Hepatocyte (in vitro differentiated cells): ENCODE measurements around the gene URM1.

Experiments used
- CTCF ChIP-seq: fragments of 200-600 bp; sonication (generic); IDR thresholded peaks from 2 replicates; pipeline ENCODE4 v1.5.1; 2016; ENCODE audit warnings: antibody characterized with exemption, mild to moderate bottlenecking; ENCODE audit not compliant: poor library complexity
- EZH2 ChIP-seq: fragments of 200-600 bp; sonication (generic); IDR thresholded peaks from 2 replicates; pipeline ENCODE4 v1.6.1; 2016; ENCODE audit warnings: antibody characterized with exemption, mild to moderate bottlenecking, borderline replicate concordance

DNA sequence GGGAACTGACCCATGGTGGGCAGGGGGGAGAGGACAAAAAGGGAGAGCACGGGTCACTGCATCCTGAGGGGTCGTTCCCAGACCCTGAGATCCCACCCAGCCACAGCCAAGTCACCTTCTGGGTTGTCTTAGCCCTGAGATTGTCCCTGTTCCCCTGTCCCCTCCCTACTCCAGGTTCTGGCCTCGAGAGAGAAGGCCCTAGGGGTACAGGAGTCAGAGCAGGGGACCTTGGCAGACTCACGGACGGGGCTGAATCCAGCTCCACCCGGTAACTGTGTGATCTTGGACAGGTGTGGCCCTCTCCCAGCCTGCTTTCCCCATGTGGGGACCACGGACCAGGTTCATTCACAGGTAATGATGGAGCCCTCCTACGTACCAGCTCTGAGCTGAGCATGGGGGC lies 38.3 kb downstream of the URM1 start:
- TF ChIP-seq EZH2 (no peak), CTCF (no peak)
